Measurements from ENCODE around the gene GRIN3B.
A peak's percentile ranks its signal among the peaks of the same experiment; 100 is the strongest.

The GRIN3B gene

DNA sequence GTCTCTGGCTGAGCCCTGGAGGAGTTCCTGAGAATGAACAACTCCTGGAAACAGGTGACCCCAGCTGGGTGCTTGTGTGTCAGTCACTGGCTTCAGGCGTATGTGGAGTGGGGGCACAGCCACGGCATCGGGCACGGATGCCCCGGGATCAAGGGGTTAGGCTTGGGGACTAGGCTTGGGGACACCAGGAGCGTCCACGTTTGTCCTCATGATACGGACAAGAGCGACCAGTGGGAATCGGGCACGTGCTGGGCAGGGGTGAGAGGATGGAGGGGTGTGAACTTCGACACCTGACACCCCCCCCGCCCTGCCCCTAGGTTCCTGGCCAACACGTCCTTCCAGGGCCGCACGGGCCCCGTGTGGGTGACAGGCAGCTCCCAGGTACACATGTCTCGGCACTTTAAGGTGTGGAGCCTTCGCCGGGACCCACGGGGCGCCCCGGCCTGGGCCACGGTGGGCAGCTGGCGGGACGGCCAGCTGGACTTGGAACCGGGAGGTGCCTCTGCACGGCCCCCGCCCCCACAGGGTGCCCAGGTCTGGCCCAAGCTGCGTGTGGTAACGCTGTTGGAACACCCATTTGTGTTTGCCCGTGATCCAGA, 4.1 kb downstream of the GRIN3B start:
- no peak overlapping the region for H3K4me2 ChIP-seq (ENCODE audit: low read length)
- H3K79me2 ChIP-seq (ENCODE audit: low read length) = no peaks in the 10 kb centered on the region
- H3K36me3 ChIP-seq (replicated peaks; ENCODE audit: low read depth, low read length) = peaks cover 20% of the 10 kb centered on the region
- TF ChIP-seq EZH2phosphoT487 (IDR thresholded peaks at IDR 0.05; ENCODE audit: low read depth) = no peak
- TF ChIP-seq, protein P1, sequence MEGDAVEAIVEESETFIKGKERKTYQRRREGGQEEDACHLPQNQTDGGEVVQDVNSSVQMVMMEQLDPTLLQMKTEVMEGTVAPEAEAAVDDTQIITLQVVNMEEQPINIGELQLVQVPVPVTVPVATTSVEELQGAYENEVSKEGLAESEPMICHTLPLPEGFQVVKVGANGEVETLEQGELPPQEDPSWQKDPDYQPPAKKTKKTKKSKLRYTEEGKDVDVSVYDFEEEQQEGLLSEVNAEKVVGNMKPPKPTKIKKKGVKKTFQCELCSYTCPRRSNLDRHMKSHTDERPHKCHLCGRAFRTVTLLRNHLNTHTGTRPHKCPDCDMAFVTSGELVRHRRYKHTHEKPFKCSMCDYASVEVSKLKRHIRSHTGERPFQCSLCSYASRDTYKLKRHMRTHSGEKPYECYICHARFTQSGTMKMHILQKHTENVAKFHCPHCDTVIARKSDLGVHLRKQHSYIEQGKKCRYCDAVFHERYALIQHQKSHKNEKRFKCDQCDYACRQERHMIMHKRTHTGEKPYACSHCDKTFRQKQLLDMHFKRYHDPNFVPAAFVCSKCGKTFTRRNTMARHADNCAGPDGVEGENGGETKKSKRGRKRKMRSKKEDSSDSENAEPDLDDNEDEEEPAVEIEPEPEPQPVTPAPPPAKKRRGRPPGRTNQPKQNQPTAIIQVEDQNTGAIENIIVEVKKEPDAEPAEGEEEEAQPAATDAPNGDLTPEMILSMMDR (IDR thresholded peaks at IDR 0.05; ENCODE audit: low read depth, low read length) = no peak
- no peak overlapping the region for H3K4me3 ChIP-seq (ENCODE audit: low read length)
- peaks cover 8% of the 10 kb centered on the region; the same call in 1 of the 2 replicates for H4K20me1 ChIP-seq (ENCODE audit: insufficient read depth, low read length)
- no peak overlapping the region for H2AFZ ChIP-seq (ENCODE audit: low read depth, low read length)
- no peak overlapping the region for H3K9ac ChIP-seq (ENCODE audit: low read length)
- H3K9me3 ChIP-seq (ENCODE audit: insufficient read depth, low read length) = no peaks in the 10 kb centered on the region
- H3K27me3 ChIP-seq (ENCODE audit: low read depth, low read length) = no peaks in the 10 kb centered on the region
- no peak overlapping the region for H3K27ac ChIP-seq (ENCODE audit: low read length)
- H3K4me1 ChIP-seq (ENCODE audit: low read length) = peaks cover 3% of the 10 kb centered on the region

DNA sequence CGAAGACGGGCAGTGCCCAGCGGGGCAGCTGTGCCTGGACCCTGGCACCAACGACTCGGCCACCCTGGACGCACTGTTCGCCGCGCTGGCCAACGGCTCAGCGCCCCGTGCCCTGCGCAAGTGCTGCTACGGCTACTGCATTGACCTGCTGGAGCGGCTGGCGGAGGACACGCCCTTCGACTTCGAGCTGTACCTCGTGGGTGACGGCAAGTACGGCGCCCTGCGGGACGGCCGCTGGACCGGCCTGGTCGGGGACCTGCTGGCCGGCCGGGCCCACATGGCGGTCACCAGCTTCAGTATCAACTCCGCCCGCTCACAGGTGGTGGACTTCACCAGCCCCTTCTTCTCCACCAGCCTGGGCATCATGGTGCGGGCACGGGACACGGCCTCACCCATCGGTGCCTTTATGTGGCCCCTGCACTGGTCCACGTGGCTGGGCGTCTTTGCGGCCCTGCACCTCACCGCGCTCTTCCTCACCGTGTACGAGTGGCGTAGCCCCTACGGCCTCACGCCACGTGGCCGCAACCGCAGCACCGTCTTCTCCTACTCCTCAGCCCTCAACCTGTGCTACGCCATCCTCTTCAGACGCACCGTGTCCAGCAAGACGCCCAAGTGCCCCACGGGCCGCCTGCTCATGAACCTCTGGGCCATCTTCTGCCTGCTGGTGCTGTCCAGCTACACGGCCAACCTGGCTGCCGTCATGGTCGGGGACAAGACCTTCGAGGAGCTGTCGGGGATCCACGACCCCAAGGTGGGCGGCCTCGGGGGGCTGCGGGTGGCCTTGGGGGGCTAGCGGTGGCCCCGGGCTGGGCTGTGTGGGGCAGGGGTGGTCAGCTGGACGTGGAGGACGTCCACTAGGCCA, 4.8 kb downstream of the GRIN3B start:
- H2AFZ ChIP-seq (ENCODE audit: low read depth, low read length) = no peak overlapping the region
- H3K27ac ChIP-seq (ENCODE audit: low read length) = no peak overlapping the region
- H3K79me2 ChIP-seq (ENCODE audit: low read length) = no peaks in the 10 kb centered on the region
- peaks cover 8% of the 10 kb centered on the region; the same call in 1 of the 2 replicates for H4K20me1 ChIP-seq (ENCODE audit: insufficient read depth, low read length)
- H3K4me1 ChIP-seq (ENCODE audit: low read length) = peaks cover 3% of the 10 kb centered on the region
- TF ChIP-seq, protein P1 (IDR thresholded peaks at IDR 0.05; ENCODE audit: low read depth, low read length) = no peak
- no peak for TF ChIP-seq EZH2phosphoT487 (IDR thresholded peaks at IDR 0.05; ENCODE audit: low read depth)
- no peaks in the 10 kb centered on the region for H3K27me3 ChIP-seq (ENCODE audit: low read depth, low read length)
- no peak overlapping the region for H3K4me3 ChIP-seq (ENCODE audit: low read length)
- H3K9me3 ChIP-seq (ENCODE audit: insufficient read depth, low read length) = no peaks in the 10 kb centered on the region
- no peak overlapping the region for H3K4me2 ChIP-seq (ENCODE audit: low read length)
- H3K36me3 ChIP-seq (replicated peaks; ENCODE audit: low read depth, low read length) = peaks cover 27% of the 10 kb centered on the region
- no peak overlapping the region for H3K9ac ChIP-seq (ENCODE audit: low read length)

DNA sequence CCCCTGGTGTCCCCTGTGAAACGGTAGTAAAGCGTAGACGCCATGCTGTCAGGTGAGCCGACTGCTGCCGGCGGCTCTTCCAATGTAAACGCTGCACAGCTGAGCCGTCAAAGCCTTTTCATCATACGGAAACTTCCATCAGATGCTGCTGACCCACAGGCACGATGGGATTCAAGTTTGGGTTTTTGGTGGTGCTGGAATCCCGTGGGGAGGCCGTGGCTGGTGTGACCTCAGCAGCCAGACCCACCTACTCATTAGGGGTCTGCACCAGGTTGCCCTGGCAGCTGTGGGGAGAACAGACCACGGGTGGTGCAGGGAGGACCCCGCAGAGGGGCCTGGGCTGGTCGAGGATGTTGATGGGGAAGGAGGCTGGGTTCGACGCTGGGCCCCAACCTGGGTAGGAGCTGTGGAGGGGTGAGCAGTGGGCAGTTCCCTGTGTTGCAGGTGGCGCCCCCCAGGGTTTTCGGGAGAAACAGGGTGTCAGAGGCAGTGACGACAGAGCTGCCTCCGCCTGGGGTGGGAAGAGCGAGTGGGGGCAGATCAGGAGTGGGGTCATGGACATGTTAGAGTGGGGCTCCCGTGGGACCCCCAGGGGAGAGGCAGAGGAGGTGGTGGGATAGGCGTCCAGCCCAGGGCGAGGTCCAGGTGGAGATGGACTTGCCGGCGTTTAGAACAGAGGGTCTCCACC, 6.6 kb downstream of the GRIN3B start:
- peaks cover 8% of the 10 kb centered on the region; the same call in 1 of the 2 replicates for H4K20me1 ChIP-seq (ENCODE audit: insufficient read depth, low read length)
- H3K4me1 ChIP-seq (ENCODE audit: low read length) = no peaks in the 10 kb centered on the region
- H3K27me3 ChIP-seq (ENCODE audit: low read depth, low read length) = no peaks in the 10 kb centered on the region
- H3K4me3 ChIP-seq (ENCODE audit: low read length) = no peak overlapping the region
- no peak overlapping the region for H3K9ac ChIP-seq (ENCODE audit: low read length)
- no peak overlapping the region for H3K4me2 ChIP-seq (ENCODE audit: low read length)
- no peak overlapping the region for H2AFZ ChIP-seq (ENCODE audit: low read depth, low read length)
- H3K79me2 ChIP-seq (ENCODE audit: low read length) = no peaks in the 10 kb centered on the region; the same call in 1 of the 2 replicates
- H3K36me3 ChIP-seq (replicated peaks; ENCODE audit: low read depth, low read length) = peaks cover 40% of the 10 kb centered on the region
- TF ChIP-seq, protein P1 (IDR thresholded peaks at IDR 0.05; ENCODE audit: low read depth, low read length) = 0 out of 2 replicates have a peak, but pooled peaks have one; percentile 6
- TF ChIP-seq EZH2phosphoT487 (IDR thresholded peaks at IDR 0.05; ENCODE audit: low read depth) = no peak
- H3K9me3 ChIP-seq (ENCODE audit: insufficient read depth, low read length) = no peaks in the 10 kb centered on the region
- H3K27ac ChIP-seq (ENCODE audit: low read length) = no peak overlapping the region

All from OCI-LY3 (cell line).